Liver (tissue), 9 donors: ENCODE results near the gene PSMA5. TPM values are rescaled to one million over a fixed set of nuclear protein-coding genes. Genes with fewer than 3 reads are reported as not detected.

Source experiments
- DNase-seq: peaks from one replicate; pipeline ENCODE4 v3.0.0-alpha.2; 2017; ENCODE audit warnings: low spot score
- H3K27ac ChIP-seq, 2 donors: one replicate each; pipeline ENCODE4 v1.7.0; 2013; ENCODE audit warnings: inconsistent platforms in 2 of 2, low read length in 2 of 2, control low read depth in 1 of 2, low read depth in 1 of 2, mild to moderate bottlenecking in 1 of 2
- H3K27me3 ChIP-seq, 4 donors: one replicate each; pipeline versions ENCODE4 v1.6.1 to v1.7.0; 2013; ENCODE audit warnings: low read length in 3 of 4, inconsistent platforms in 1 of 4, mild to moderate bottlenecking in 1 of 4, moderate library complexity in 1 of 4; ENCODE audit not compliant: control insufficient read depth in 4 of 4, insufficient read depth in 4 of 4
- H3K36me3 ChIP-seq, 4 donors: one replicate each; pipeline versions ENCODE4 v1.6.1 to v1.7.0; 2013; ENCODE audit warnings: low read length in 3 of 4, mild to moderate bottlenecking in 3 of 4, low read depth in 1 of 4, moderate library complexity in 1 of 4; ENCODE audit not compliant: control insufficient read depth in 4 of 4, insufficient read depth in 3 of 4
- H3K4me1 ChIP-seq, 4 donors: one replicate each; pipeline versions ENCODE4 v1.6.1 to v1.7.0; 2013; ENCODE audit warnings: low read length in 3 of 4, mild to moderate bottlenecking in 3 of 4, moderate library complexity in 1 of 4; ENCODE audit not compliant: control insufficient read depth in 4 of 4, insufficient read depth in 4 of 4
- H3K4me3 ChIP-seq, 3 donors: one replicate each; pipeline versions ENCODE4 v1.6.1 to v1.7.0; 2013; ENCODE audit warnings: low read length in 3 of 3, control low read depth in 1 of 3, low read depth in 1 of 3, mild to moderate bottlenecking in 1 of 3
- H3K9ac ChIP-seq, 2 donors: one replicate each; pipeline ENCODE4 v1.7.0; 2013; ENCODE audit warnings: low read length in 2 of 2, mild to moderate bottlenecking in 2 of 2, moderate library complexity in 2 of 2, control low read depth in 1 of 2, low read depth in 1 of 2
- H3K9me3 ChIP-seq, 4 donors: one replicate each; pipeline versions ENCODE4 v1.6.1 to v1.7.0; 2013; ENCODE audit warnings: low read length in 3 of 4; ENCODE audit not compliant: control insufficient read depth in 4 of 4
- ATF3 ChIP-seq: IDR thresholded peaks from 2 replicates; pipeline ENCODE4 v1.6.1; 2016; ENCODE audit warnings: antibody characterized with exemption
- CTCF ChIP-seq: fragments of 150-350 bp; IDR thresholded peaks from 2 replicates; pipeline ENCODE4 v1.5.1; 2017; ENCODE audit warnings: improper control_type of control experiment, low read depth, low read length; ENCODE audit not compliant: missing input control
- FOXA1 ChIP-seq: IDR thresholded peaks from 2 replicates; pipeline ENCODE4 v1.6.1; 2016; ENCODE audit warnings: antibody characterized with exemption
- FOXA2 ChIP-seq: IDR thresholded peaks from 2 replicates; pipeline ENCODE4 v1.6.1; 2016; ENCODE audit warnings: antibody characterized with exemption
- GABPA ChIP-seq, 2 donors: IDR thresholded peaks in 1 of 2; conservative IDR thresholded peaks in 1 of 2; 2 replicates each; pipeline ENCODE4 v1.6.1; 2016; ENCODE audit warnings: antibody characterized with exemption in 2 of 2, mild to moderate bottlenecking in 1 of 2, moderate library complexity in 1 of 2
- HNF4A ChIP-seq, 2 donors: conservative IDR thresholded peaks; 2 replicates each; pipeline ENCODE4 v1.6.1; 2016; ENCODE audit warnings: antibody characterized with exemption in 2 of 2, mild to moderate bottlenecking in 2 of 2
- HNF4G ChIP-seq: IDR thresholded peaks from 2 replicates; pipeline ENCODE4 v1.6.1; 2016; ENCODE audit warnings: antibody characterized with exemption
- JUND ChIP-seq, 2 donors: IDR thresholded peaks; 2 replicates each; pipeline ENCODE4 v1.6.1; 2016; ENCODE audit warnings: antibody characterized with exemption in 2 of 2
- MAX ChIP-seq: IDR thresholded peaks from 2 replicates; pipeline ENCODE4 v1.6.1; 2016; ENCODE audit warnings: antibody characterized with exemption
- NR2F2 ChIP-seq: IDR thresholded peaks from 2 replicates; pipeline ENCODE4 v1.6.1; 2016; ENCODE audit warnings: antibody characterized with exemption
- RAD21 ChIP-seq, 2 donors: IDR thresholded peaks; 2 replicates each; pipeline ENCODE4 v1.6.1; 2016; ENCODE audit warnings: antibody characterized with exemption in 2 of 2, mild to moderate bottlenecking in 2 of 2
- RXRA ChIP-seq, 2 donors: IDR thresholded peaks; 2 replicates each; pipeline ENCODE4 v1.6.1; 2017 to 2018; ENCODE audit warnings: antibody characterized with exemption in 2 of 2, mild to moderate bottlenecking in 1 of 2
- SP1 ChIP-seq: IDR thresholded peaks from 2 replicates; pipeline ENCODE4 v1.6.1; 2018; ENCODE audit warnings: antibody characterized with exemption, mild to moderate bottlenecking
- TAF1 ChIP-seq: conservative IDR thresholded peaks from 2 replicates; pipeline ENCODE4 v1.6.1; 2016; ENCODE audit warnings: antibody characterized with exemption, mild to moderate bottlenecking
- YY1 ChIP-seq: IDR thresholded peaks from 2 replicates; pipeline ENCODE4 v1.6.1; 2016; ENCODE audit warnings: antibody characterized with exemption, mild to moderate bottlenecking
- WGBS: extraction: QIAGEN DNeasy Blood & Tissue Kit; methylation state at CpG from one replicate; pipeline ENCODE4 v1.1.7; 2013; 5-methylcytosine and 5-hydroxymethylcytosine counted together
- polyA plus RNA-seq, 2 donors: library from polyadenylated mRNA; stranded (reverse) in 1 of 2; unstranded in 1 of 2; fragments of 200-250 nt in 1 of 2; fragments of >200 nt in 1 of 2; fragmentation: Nextera tagmentation in 1 of 2; extraction: Ambion mirVana in 1 of 2; gene quantifications; one replicate each; pipeline versions ENCODE4 v1.2.1 to v1.2.3, GENCODE V29; 2013 to 2015
- total RNA-seq, 2 donors: library from RNA; depleted of rRNA; stranded (reverse); fragments of >200 nt; gene quantifications; one replicate each; pipeline ENCODE4 v1.2.3, GENCODE V29; 2014
- TF ChIP-seq, protein P1 (sequence below): IDR thresholded peaks from 2 replicates; pipeline ENCODE4 v1.6.1; 2016; ENCODE audit warnings: antibody characterized with exemption, mild to moderate bottlenecking
- TF ChIP-seq, protein P2 (sequence below): IDR thresholded peaks from 2 replicates; pipeline ENCODE4 v1.6.1; 2016; ENCODE audit warnings: antibody characterized with exemption
- donor health status: healthy.
- donor health status: healthy.
- donor health status: healthy.
- donor health status: healthy.
- donor health status: healthy.

PSMA5 gene
- total and polyA plus RNA-seq, 4 donors = 26.3 to 88.6 (median 67.9) TPM

- peaks cover 0 to 2% (median 0%) of the 10 kb centered on the region in 4 donors for H3K27me3 ChIP-seq
- H3K9ac ChIP-seq = no peak overlapping the region
- no peak for DNase-seq
- H3K4me3 ChIP-seq = no peak overlapping the region
- H3K36me3 ChIP-seq = no peaks in the 10 kb centered on the region
- no peaks in the 10 kb centered on the region for H3K9me3 ChIP-seq
- WGBS = 95% methylated on average over 1 of the region's 1 CpG
- TF ChIP-seq MAX (no peak), HNF4A (conservative IDR thresholded peaks at IDR 0.05) (no peak), NR2F2 (no peak), RAD21 (IDR thresholded peaks at IDR 0.05) (no peak), FOXA2 (no peak), ATF3 (no peak), RXRA (IDR thresholded peaks at IDR 0.05) (no peak), JUND (IDR thresholded peaks at IDR 0.05) (no peak), FOXA1 (no peak), GABPA (IDR thresholded peaks at IDR 0.05 in 1 of 2, conservative IDR thresholded peaks at IDR 0.05 in 1 of 2) (no peak)
- no peaks in the 10 kb centered on the region for H3K4me1 ChIP-seq
- no peak overlapping the region for H3K27ac ChIP-seq
Observed at GRCh38 chr1:109444346-109444745, 18.1 kb upstream of the PSMA5 start.

DNA sequence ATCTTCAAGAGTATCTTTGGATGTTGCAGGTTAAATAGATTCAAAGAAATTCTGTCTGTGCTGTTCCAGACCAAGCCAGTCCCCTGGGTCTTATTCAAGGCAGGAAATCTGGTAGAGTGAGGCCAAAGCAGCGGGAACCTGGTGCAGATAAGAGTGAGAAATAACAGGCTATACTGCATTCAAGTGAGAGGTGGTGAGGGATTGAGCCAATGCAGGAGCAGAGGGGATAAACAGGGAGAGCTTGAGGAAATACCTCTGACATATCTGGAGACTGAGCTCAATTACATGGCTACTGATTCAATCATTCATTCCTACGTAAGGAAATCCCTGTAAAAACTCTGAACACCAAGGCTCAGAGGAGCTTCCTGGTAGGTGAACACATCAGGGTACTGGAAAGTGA lies 17.2 kb upstream of the PSMA5 start:
- Histone ChIP-seq H3K4me1 (no peaks in the 10 kb centered on the region), H3K27me3 (peaks cover 0 to 2% (median 0%) of the 10 kb centered on the region in 4 donors), H3K9me3 (no peaks in the 10 kb centered on the region), H3K9ac (no peak overlapping the region), H3K4me3 (no peak overlapping the region), H3K36me3 (no peaks in the 10 kb centered on the region), H3K27ac (no peak overlapping the region)
- TF ChIP-seq YY1 = no peak
- TF ChIP-seq TAF1 = no peak
- TF ChIP-seq NR2F2 = no peak
- TF ChIP-seq HNF4G = no peak
- TF ChIP-seq, protein P1, sequence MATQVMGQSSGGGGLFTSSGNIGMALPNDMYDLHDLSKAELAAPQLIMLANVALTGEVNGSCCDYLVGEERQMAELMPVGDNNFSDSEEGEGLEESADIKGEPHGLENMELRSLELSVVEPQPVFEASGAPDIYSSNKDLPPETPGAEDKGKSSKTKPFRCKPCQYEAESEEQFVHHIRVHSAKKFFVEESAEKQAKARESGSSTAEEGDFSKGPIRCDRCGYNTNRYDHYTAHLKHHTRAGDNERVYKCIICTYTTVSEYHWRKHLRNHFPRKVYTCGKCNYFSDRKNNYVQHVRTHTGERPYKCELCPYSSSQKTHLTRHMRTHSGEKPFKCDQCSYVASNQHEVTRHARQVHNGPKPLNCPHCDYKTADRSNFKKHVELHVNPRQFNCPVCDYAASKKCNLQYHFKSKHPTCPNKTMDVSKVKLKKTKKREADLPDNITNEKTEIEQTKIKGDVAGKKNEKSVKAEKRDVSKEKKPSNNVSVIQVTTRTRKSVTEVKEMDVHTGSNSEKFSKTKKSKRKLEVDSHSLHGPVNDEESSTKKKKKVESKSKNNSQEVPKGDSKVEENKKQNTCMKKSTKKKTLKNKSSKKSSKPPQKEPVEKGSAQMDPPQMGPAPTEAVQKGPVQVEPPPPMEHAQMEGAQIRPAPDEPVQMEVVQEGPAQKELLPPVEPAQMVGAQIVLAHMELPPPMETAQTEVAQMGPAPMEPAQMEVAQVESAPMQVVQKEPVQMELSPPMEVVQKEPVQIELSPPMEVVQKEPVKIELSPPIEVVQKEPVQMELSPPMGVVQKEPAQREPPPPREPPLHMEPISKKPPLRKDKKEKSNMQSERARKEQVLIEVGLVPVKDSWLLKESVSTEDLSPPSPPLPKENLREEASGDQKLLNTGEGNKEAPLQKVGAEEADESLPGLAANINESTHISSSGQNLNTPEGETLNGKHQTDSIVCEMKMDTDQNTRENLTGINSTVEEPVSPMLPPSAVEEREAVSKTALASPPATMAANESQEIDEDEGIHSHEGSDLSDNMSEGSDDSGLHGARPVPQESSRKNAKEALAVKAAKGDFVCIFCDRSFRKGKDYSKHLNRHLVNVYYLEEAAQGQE = no peak
- TF ChIP-seq SP1 = no peak
- WGBS = 81% methylated on average over 2 of the region's 2 CpGs
- no peak for DNase-seq

DNA sequence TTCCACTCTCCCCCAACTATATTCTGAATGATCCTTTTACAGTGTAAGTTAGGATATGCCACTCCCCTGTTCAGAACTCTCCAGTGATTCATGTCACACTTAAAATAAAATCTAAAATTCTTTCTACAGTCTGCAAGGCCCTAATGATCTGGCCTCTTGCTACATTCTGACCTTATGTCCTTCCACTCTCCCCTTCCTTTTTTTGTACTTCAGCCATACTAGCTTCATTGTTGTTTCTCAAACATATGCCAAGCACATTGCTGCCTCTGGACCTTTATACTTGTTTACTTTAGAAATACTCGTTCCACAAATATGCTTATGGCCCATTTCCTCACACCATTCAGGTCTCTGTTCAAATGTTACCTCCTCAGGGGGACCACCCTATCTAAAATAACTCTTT lies 14.8 kb upstream of the PSMA5 start:
- Histone ChIP-seq H3K27ac (no peak overlapping the region), H3K4me1 (no peaks in the 10 kb centered on the region), H3K9ac (no peak overlapping the region), H3K4me3 (no peak overlapping the region), H3K9me3 (no peaks in the 10 kb centered on the region), H3K27me3 (peaks cover 0 to 2% (median 0%) of the 10 kb centered on the region in 4 donors), H3K36me3 (no peaks in the 10 kb centered on the region)
- DNase-seq = no peak
- 19% methylated on average over 1 of the region's 1 CpG for WGBS
- no peak for TF ChIP-seq SP1
- no peak for TF ChIP-seq NR2F2
- no peak for TF ChIP-seq CTCF
- TF ChIP-seq FOXA2 = no peak
- TF ChIP-seq, protein P2, sequence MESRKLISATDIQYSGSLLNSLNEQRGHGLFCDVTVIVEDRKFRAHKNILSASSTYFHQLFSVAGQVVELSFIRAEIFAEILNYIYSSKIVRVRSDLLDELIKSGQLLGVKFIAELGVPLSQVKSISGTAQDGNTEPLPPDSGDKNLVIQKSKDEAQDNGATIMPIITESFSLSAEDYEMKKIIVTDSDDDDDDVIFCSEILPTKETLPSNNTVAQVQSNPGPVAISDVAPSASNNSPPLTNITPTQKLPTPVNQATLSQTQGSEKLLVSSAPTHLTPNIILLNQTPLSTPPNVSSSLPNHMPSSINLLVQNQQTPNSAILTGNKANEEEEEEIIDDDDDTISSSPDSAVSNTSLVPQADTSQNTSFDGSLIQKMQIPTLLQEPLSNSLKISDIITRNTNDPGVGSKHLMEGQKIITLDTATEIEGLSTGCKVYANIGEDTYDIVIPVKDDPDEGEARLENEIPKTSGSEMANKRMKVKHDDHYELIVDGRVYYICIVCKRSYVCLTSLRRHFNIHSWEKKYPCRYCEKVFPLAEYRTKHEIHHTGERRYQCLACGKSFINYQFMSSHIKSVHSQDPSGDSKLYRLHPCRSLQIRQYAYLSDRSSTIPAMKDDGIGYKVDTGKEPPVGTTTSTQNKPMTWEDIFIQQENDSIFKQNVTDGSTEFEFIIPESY = no peak
- no peak for TF ChIP-seq RAD21 (IDR thresholded peaks at IDR 0.05)
- no peak for TF ChIP-seq YY1
- TF ChIP-seq HNF4G = no peak
- no peak for TF ChIP-seq HNF4A (conservative IDR thresholded peaks at IDR 0.05)
- no peak for TF ChIP-seq GABPA (IDR thresholded peaks at IDR 0.05 in 1 of 2, conservative IDR thresholded peaks at IDR 0.05 in 1 of 2)
- no peak for TF ChIP-seq MAX
- no peak for TF ChIP-seq FOXA1
